ENCODE data around the gene MARK4. TPM values are rescaled to one million over a fixed set of nuclear protein-coding genes. Genes with fewer than 3 reads are reported as not detected.

The MARK4 gene
- total RNA-seq, 1 donor from 2014 or later: 36.6 TPM

DNA sequence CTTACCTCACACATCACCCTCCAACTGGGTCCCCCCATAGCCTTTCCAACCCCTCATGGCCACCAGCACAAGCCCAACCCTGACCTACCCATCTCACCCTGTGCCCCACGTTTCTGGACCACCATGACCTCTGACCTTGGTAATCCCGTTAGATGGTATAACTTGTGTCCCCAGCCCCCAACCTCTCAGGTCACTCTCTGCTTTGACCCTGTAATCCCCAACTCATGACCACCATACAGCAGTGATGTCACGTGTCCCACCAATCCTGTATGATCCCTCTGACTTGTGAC is 98.0 kb downstream of the MARK4 start:
- intact Hi-C loops (cut with DNase I): loop anchor here (10.0 kb wide), 1 partner anchor 154 kb away; no protein-coding TSS in a partner anchor

DNA sequence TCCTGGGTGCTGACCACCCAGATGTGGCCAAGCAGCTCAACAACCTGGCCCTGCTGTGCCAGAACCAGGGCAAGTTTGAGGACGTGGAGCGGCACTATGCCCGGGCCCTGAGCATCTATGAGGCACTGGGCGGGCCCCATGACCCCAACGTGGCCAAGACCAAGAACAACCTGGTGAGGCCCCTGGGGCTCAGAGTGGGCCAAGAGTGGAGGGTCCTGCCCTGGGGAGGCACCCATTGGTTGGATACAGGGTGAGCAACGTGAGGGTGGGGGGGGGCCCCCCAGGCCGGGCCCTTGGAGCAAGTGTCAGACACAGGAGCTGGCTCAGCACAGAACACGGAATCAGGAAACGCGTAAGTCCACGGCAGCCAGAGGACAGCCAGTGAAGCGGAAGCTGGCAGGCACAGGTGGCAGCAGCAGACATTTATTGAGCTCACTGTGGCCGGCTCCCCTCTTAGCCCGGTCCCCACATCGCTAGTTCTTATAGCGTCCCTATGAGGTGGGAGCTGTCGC is 98.4 kb downstream of the MARK4 start:
- intact Hi-C loops (cut with DNase I): loop anchor here (10.0 kb wide), 1 partner anchor 155 kb away; no protein-coding TSS in a partner anchor
- no peak for DNase-seq (ENCODE audit: low spot score)

More for the DNA sequence above, 98.0 kb downstream of the MARK4 start:
- DNase-seq (ENCODE audit: low spot score): no peak

DNA sequence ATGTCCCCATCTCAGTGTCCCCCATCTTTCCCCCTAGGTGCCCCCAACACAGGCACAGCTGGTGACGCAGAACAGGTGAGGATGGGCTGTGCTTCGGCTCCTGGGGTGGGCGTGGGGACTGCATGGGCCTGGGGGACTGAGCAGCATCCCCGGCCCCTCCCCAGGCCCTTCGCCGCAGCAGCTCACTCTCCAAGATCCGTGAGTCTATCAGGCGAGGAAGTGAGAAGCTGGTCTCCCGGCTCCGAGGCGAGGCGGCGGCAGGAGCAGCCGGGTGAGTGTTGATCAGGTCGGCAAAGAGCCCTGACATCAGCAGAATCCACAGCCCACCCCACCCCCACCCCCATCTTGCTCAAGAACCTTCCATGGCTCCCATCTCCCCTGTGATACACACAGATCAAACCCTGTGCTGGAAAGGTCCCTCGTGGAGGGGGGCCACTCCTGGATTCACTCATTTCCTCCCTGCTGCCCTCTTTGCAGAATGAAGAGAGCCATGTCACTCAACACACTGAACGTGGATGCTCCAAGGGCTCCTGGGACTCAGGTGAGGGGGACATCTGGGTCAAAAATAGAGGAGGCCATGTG is 99.5 kb downstream of the MARK4 start:
- intact Hi-C loops (cut with DNase I): no loop called here
- DNase-seq (ENCODE audit: low spot score): no peak

- DNase-seq (ENCODE audit: low spot score): no peak
Measured at GRCh38 chr19:45351401-45351952, 100.4 kb downstream of the MARK4 start.

DNA sequence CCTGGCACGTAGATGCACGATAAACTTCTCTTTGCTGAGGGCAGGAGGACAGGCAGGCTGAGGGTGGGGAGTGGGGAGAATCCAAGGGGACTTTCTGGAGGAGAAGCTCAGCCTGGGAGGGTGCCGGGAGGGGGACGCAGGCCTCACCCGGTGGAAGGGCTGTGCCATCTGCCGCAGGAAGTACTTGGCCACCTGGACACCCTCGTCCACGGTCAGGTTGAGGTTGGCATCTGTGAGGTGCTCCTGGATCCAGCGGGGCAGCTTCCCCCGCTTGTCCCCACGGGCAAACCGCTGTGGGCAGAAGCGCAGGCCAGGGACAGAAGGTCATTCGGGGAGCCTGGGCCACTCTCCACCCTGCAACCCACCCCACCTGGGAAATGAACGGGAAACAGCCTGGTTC is 101.0 kb downstream of the MARK4 start:
- DNase-seq (ENCODE audit: low spot score): no peak
- intact Hi-C loops (cut with DNase I): no loop called here

More at GRCh38 chr19:45351401-45351952, 100.4 kb downstream of the MARK4 start:
- intact Hi-C loops (cut with DNase I): no loop called here

DNA sequence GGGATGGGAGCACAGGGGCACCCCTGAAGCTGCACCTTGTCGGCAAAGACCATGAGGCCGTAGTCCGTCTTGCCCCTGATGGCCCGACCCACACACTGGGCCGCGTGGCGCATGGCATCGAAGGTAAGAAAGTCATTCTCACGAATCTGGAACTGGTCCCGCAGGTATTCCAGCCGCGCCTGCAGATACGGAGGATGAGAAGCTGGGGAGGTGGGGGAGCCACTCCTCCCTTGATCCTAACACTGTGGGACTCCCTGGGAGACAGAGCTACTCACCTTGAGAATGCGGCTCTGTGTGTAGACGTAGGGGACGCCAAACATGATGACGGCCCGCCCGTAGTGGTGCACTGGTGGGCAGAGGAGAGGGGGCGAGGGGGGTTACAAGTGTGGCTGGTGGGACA is 101.4 kb downstream of the MARK4 start:
- no peak for DNase-seq (ENCODE audit: low spot score)
- intact Hi-C loops (cut with DNase I): no loop called here

- no peak for DNase-seq (ENCODE audit: low spot score)
- intact Hi-C loops (cut with DNase I): no loop called here
Measured at GRCh38 chr19:45352914-45353796, 102.1 kb downstream of the MARK4 start.

DNA sequence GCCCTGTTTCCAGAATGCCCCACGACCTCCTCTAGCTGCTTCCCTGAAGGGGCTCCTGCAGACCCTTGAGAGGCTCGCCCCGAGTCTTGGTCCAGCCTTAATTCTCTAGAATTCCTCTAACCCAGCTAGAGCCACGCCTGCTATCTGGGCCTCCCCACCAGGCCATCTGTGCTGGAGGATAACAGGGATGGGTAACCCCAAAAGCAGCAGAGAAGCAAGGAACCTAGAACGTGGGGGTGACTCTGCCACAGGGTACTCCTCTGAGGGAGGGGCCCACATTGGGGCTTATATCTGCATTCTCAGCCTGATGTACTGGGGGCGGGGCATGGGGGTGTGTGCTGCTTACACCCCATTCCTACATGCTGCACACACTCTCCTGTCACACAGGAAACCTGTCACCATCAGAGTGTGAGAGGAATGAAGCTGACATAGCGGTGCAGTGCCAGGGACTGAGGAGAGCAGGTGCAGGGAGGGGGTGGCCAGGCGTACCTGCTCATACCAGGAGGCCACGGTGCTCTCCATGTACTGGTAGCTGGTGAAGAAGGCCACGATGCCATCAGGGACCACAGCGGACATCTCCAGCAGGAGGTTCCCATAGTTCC is 103.3 kb downstream of the MARK4 start:
- no peak for DNase-seq (ENCODE audit: low spot score)
- intact Hi-C loops (cut with DNase I): no loop called here

Other genes starting within 250 kb of the MARK4 start
- gene RELB, start 249.8 kb upstream of the MARK4 start, total RNA-seq: 9.0 TPM
- 45.6 TPM for gene CLASRP, start 212.2 kb upstream of the MARK4 start, total RNA-seq
- 0.13 TPM for gene ZNF296, start 174.8 kb upstream of the MARK4 start, total RNA-seq
- gene GEMIN7, start 172.0 kb upstream of the MARK4 start, total RNA-seq: 10.7 TPM
- 18.6 TPM for gene PPP1R37, start 158.1 kb upstream of the MARK4 start, total RNA-seq
- not detected for gene NKPD1, start 90.3 kb upstream of the MARK4 start, total RNA-seq
- 19.9 TPM for gene TRAPPC6A, start 73.0 kb upstream of the MARK4 start, total RNA-seq
- gene BLOC1S3, start 72.5 kb upstream of the MARK4 start, total RNA-seq: 5.0 TPM
- gene EXOC3L2, start 5.9 kb upstream of the MARK4 start, total RNA-seq: 1.7 TPM
- gene CKM, start 71.6 kb downstream of the MARK4 start, total RNA-seq: 2,391 TPM
- gene KLC3, start 89.5 kb downstream of the MARK4 start, total RNA-seq: not detected
- 12.4 TPM for gene ERCC2, start 119.3 kb downstream of the MARK4 start, total RNA-seq
- gene PPP1R13L, start 153.8 kb downstream of the MARK4 start, total RNA-seq: 119 TPM
- gene POLR1G, start 155.4 kb downstream of the MARK4 start, total RNA-seq: 3.2 TPM
- gene ERCC1, start 172.6 kb downstream of the MARK4 start, total RNA-seq: 89.0 TPM
- gene FOSB, start 216.7 kb downstream of the MARK4 start, total RNA-seq: 0.94 TPM
- gene RTN2, start 245.8 kb downstream of the MARK4 start, total RNA-seq: 15.1 TPM
- 0.59 TPM for gene PPM1N, start 247.2 kb downstream of the MARK4 start, total RNA-seq